GM23248 (cell line): Measurements from ENCODE around the gene ATP7B.

Experiments
- EZH2 ChIP-seq: fragments of 200-600 bp; sonication (generic); IDR thresholded peaks from 2 replicates; pipeline ENCODE4 v1.6.1; 2018; ENCODE audit warnings: antibody characterized with exemption, mild to moderate bottlenecking; ENCODE audit not compliant: insufficient read depth, poor library complexity, severe bottlenecking
- EZH2phosphoT487 ChIP-seq: fragments of 200-600 bp; sonication (generic); IDR thresholded peaks from 2 replicates; pipeline ENCODE4 v1.6.1; 2018; ENCODE audit warnings: antibody characterized with exemption, moderate library complexity, mild to moderate bottlenecking, low read depth; ENCODE audit not compliant: insufficient read depth

- TF ChIP-seq EZH2: no peak
- no peak for TF ChIP-seq EZH2phosphoT487
Measured at GRCh38 chr13:52048516-52048915, 37.3 kb upstream of the ATP7B start.
